Panc1 (cell line): ENCODE data around the gene MYBPHL. TPM values are rescaled to one million over a fixed set of nuclear protein-coding genes. Genes with fewer than 3 reads are reported as not detected.

Source experiments
- ATAC-seq: fragments of 200-7000 bp; cut with Tn5 transposase; 2 replicates; pipeline ENCODE4 v1.9.1; 2020; ENCODE audit warnings: mild to moderate bottlenecking, moderate library complexity
- BruUV-seq: library from RNA; stranded (reverse); fragments of 400-500 nt; replicated peaks from 2 replicates; lab custom pipeline; 2021; lab: Mats Ljungman, UMichigan
- CTCF ChIA-PET: fragments of 300-600 bp; sonication (Branson Sonifier 250); formaldehyde crosslinking; loops from one replicate; lab custom pipeline; 2022; ENCODE audit warnings: antibody characterized with exemption; lab: Charles Lee
- POLR2A ChIA-PET: fragments of 300-600 bp; sonication (Branson Sonifier 250); formaldehyde crosslinking; loops from one replicate; lab custom pipeline; 2022; ENCODE audit warnings: antibody characterized with exemption; lab: Charles Lee
- DNase-seq: peaks from one replicate; pipeline ENCODE4 v3.0.0-alpha.2; 2010; ENCODE audit warnings: low read depth, low spot score
- H3K27ac ChIP-seq: 2 replicates; pipeline ENCODE4 v1.5.1; 2011; ENCODE audit warnings: mild to moderate bottlenecking, low read length, inconsistent platforms
- H3K27me3 ChIP-seq: fragments of 200-500 bp; sonication (Bioruptor generic); 2 replicates; pipeline ENCODE4 v1.6.0; 2014; ENCODE audit warnings: low read length, inconsistent platforms; ENCODE audit not compliant: control insufficient read depth, insufficient read depth
- H3K36me3 ChIP-seq: fragments of 200-500 bp; sonication (Bioruptor generic); 2 replicates; pipeline ENCODE4 v1.5.1; 2014; ENCODE audit warnings: inconsistent platforms, mild to moderate bottlenecking, low read length, moderate library complexity; ENCODE audit not compliant: control insufficient read depth, insufficient read depth
- H3K4me1 ChIP-seq: 2 replicates; pipeline ENCODE4 v1.5.1; 2011; ENCODE audit warnings: inconsistent platforms, mild to moderate bottlenecking, low read length, moderate library complexity; ENCODE audit not compliant: control insufficient read depth, insufficient read depth
- H3K4me3 ChIP-seq, 2 experiments: 2 replicates each; pipeline ENCODE4 v1.5.1; 2011 to 2012; ENCODE audit warnings: low read depth in 2 of 2, low read length in 2 of 2, mild to moderate bottlenecking in 2 of 2, inconsistent platforms in 1 of 2, moderate library complexity in 1 of 2
- H3K9me3 ChIP-seq: fragments of 200-500 bp; sonication (Bioruptor generic); 2 replicates; pipeline ENCODE4 v1.5.1; 2014; ENCODE audit warnings: low read depth, mild to moderate bottlenecking, inconsistent platforms, low read length, moderate library complexity; ENCODE audit not compliant: control insufficient read depth, insufficient read depth
- CTCF ChIP-seq: fragments of 450-650 bp; IDR thresholded peaks from 2 replicates; pipeline ENCODE4 v1.5.1; 2017; ENCODE audit warnings: mild to moderate bottlenecking
- POLR2AphosphoS5 ChIP-seq: IDR thresholded peaks from 2 replicates; pipeline ENCODE4 v1.6.1; 2012; ENCODE audit warnings: mild to moderate bottlenecking, low read depth, low read length, moderate library complexity
- REST ChIP-seq, 2 experiments: IDR thresholded peaks; 2 replicates each; pipeline ENCODE4 v1.6.1; 2011 to 2012; ENCODE audit warnings: low read depth in 2 of 2, control low read depth in 1 of 2, low read length in 1 of 2, mild to moderate bottlenecking in 1 of 2, moderate library complexity in 1 of 2; ENCODE audit not compliant: insufficient read depth in 1 of 2
- SIN3A ChIP-seq: IDR thresholded peaks from 2 replicates; pipeline ENCODE4 v1.6.1; 2012; ENCODE audit warnings: low read depth, mild to moderate bottlenecking, low read length, moderate library complexity, borderline replicate concordance; ENCODE audit not compliant: insufficient read depth
- TCF7L2 ChIP-seq: IDR thresholded peaks from 2 replicates; pipeline ENCODE4 v1.6.1; 2011; ENCODE audit warnings: mild to moderate bottlenecking, low read depth, low read length, inconsistent platforms
- in situ Hi-C: cut with HindIII; loops from 2 replicates; pipeline ENCODE4 v1.10.0; 2016; ENCODE audit warnings: low sequenced_read_pairs, low pct_unique_long_range_greater_than_20kb
- intact Hi-C: fragments of 100-400 bp; cut with micrococcal nuclease; formaldehyde crosslinking; loops from one replicate; pipeline ENCODE4 v1.10.0; 2022; ENCODE audit not compliant: unreplicated experiment
- total RNA-seq: library from RNA; stranded (reverse); gene quantifications from one replicate; pipeline ENCODE4 v1.2.1, GENCODE V29; 2021; ENCODE audit not compliant: unreplicated experiment

Gene MYBPHL
- total RNA-seq, 1 experiment from 2014 or later, result not detected

GRCh38 chr1:109298666-109299557, 7.9 kb downstream of the MYBPHL start:
- no peaks in the 10 kb centered on the region for H3K9me3 ChIP-seq
- intact Hi-C loops (no loop called here), in situ Hi-C loops (no loop called here)
- ATAC-seq (no peak), DNase-seq (no peak)
- no peak for TF ChIP-seq REST (IDR thresholded peaks at IDR 0.05; ENCODE audit: insufficient read depth in 1 of 2, low read depth in 2 of 2, low read length in 1 of 2)
- no peak for TF ChIP-seq POLR2AphosphoS5
- TF ChIP-seq SIN3A, result no peak
- no peak for TF ChIP-seq TCF7L2
- no peak for TF ChIP-seq CTCF
- ChIA-PET POLR2A (no interaction called here), CTCF (no interaction called here)
- H3K27me3 ChIP-seq, result no peaks in the 10 kb centered on the region
- H3K27ac ChIP-seq, result no peak overlapping the region
- H3K4me3 ChIP-seq, result no peak overlapping the region
- H3K36me3 ChIP-seq, result no peaks in the 10 kb centered on the region
- BruUV-seq, result no TSS peak
- H3K4me1 ChIP-seq, result no peaks in the 10 kb centered on the region

- TF ChIP-seq REST (IDR thresholded peaks at IDR 0.05; ENCODE audit: insufficient read depth in 1 of 2, low read depth in 2 of 2, low read length in 1 of 2), result no peak
- no peak for TF ChIP-seq SIN3A
- TF ChIP-seq TCF7L2, result no peak
- TF ChIP-seq CTCF, result no peak
- no peak for TF ChIP-seq POLR2AphosphoS5
- intact Hi-C loops, result no loop called here
- DNase-seq, result no peak
- Histone ChIP-seq H3K27me3 (no peaks in the 10 kb centered on the region), H3K36me3 (no peaks in the 10 kb centered on the region), H3K9me3 (no peaks in the 10 kb centered on the region), H3K27ac (no peak overlapping the region), H3K4me1 (no peaks in the 10 kb centered on the region), H3K4me3 (no peak overlapping the region)
- CTCF ChIA-PET, result no interaction called here
- in situ Hi-C loops, result no loop called here
- POLR2A ChIA-PET, result no interaction called here
- no TSS peak for BruUV-seq
- ATAC-seq, result no peak
Measured at GRCh38 chr1:109296782-109297181, 10.0 kb downstream of the MYBPHL start.
